WTC11 (cell line): ENCODE results near the gene GHSR. TPM values are rescaled to one million over a fixed set of nuclear protein-coding genes. Genes with fewer than 3 reads are reported as not detected.

Experiments
- ATAC-seq: fragments of 200-7000 bp; cut with Tn5 transposase; 2 replicates; pipeline ENCODE4 v1.10.0; 2021; ENCODE audit warnings: mild to moderate bottlenecking, moderate library complexity
- CTCF ChIA-PET: fragments of 300-600 bp; sonication (Branson Sonifier 250); formaldehyde crosslinking; loops from one replicate; lab custom pipeline; 2021; ENCODE audit warnings: antibody characterized with exemption; lab: Charles Lee
- POLR2A ChIA-PET: fragments of 350-600 bp; sonication (Branson Sonifier 250); formaldehyde crosslinking; loops from one replicate; lab custom pipeline; 2021; ENCODE audit warnings: antibody characterized with exemption; lab: Charles Lee
- DNase-seq: peaks from one replicate; pipeline ENCODE4 v3.0.0; 2021; ENCODE audit warnings: low spot score
- H3K27ac Mint-ChIP-seq: 2 replicates; pipeline ENCODE4 v1.8.0; 2021; ENCODE audit warnings: mixed read lengths
- H3K27me3 Mint-ChIP-seq: 2 replicates; pipeline ENCODE4 v1.8.0; 2021; ENCODE audit warnings: low read depth, mild to moderate bottlenecking, moderate library complexity, mixed read lengths
- H3K36me3 Mint-ChIP-seq: 2 replicates; pipeline ENCODE4 v1.8.0; 2021; ENCODE audit warnings: mixed read lengths
- H3K4me1 Mint-ChIP-seq: 2 replicates; pipeline ENCODE4 v1.8.0; 2022; ENCODE audit warnings: mixed read lengths
- H3K4me3 Mint-ChIP-seq: 2 replicates; pipeline ENCODE4 v1.8.0; 2021; ENCODE audit warnings: mild to moderate bottlenecking, moderate library complexity, mixed read lengths
- H3K9me3 Mint-ChIP-seq: 2 replicates; pipeline ENCODE4 v1.8.0; 2021; ENCODE audit warnings: mixed read lengths
- CBFB ChIP-seq: sonication (generic); formaldehyde crosslinking; IDR thresholded peaks from 2 replicates; pipeline ENCODE4 v1.8.1; 2022; ENCODE audit warnings: mild to moderate bottlenecking, low read depth, missing genetic modification reagents
- CREM ChIP-seq: sonication (generic); formaldehyde crosslinking; IDR thresholded peaks from 2 replicates; pipeline ENCODE4 v1.8.1; 2022; ENCODE audit warnings: mild to moderate bottlenecking, missing genetic modification reagents, moderate library complexity
- FOXP1 ChIP-seq: sonication (generic); formaldehyde crosslinking; IDR thresholded peaks from 2 replicates; pipeline ENCODE4 v1.8.0; 2022; ENCODE audit warnings: missing genetic modification reagents, mild to moderate bottlenecking, moderate library complexity, borderline replicate concordance
- KAT7 ChIP-seq: sonication (generic); formaldehyde crosslinking; IDR thresholded peaks from 2 replicates; pipeline ENCODE4 v1.8.1; 2023; ENCODE audit warnings: missing genetic modification reagents, mild to moderate bottlenecking, borderline replicate concordance
- NFE2L1 ChIP-seq: sonication (generic); formaldehyde crosslinking; IDR thresholded peaks from 2 replicates; pipeline ENCODE4 v1.8.1; 2023; ENCODE audit warnings: missing genetic modification reagents
- RORB ChIP-seq: fragments of 250-450 bp; sonication (Bioruptor Pico); IDR thresholded peaks from 2 replicates; pipeline ENCODE4 v1.9.0; 2021; ENCODE audit warnings: mild to moderate bottlenecking
- SMAD3 ChIP-seq: sonication (generic); formaldehyde crosslinking; IDR thresholded peaks from 2 replicates; pipeline ENCODE4 v1.8.0; 2022; ENCODE audit warnings: missing genetic modification reagents, mild to moderate bottlenecking, borderline replicate concordance
- ZNF263 ChIP-seq: sonication (generic); formaldehyde crosslinking; IDR thresholded peaks from 2 replicates; pipeline ENCODE4 v1.8.1; 2022; ENCODE audit warnings: low read depth, mild to moderate bottlenecking, moderate library complexity, missing genetic modification reagents
- ZNF317 ChIP-seq: sonication (generic); formaldehyde crosslinking; IDR thresholded peaks from 2 replicates; pipeline ENCODE4 v1.8.1; 2023; ENCODE audit warnings: low read depth, mild to moderate bottlenecking, moderate library complexity, missing genetic modification reagents, borderline replicate concordance
- ZNF423 ChIP-seq: fragments of 250-450 bp; sonication (Bioruptor Pico); IDR thresholded peaks from 2 replicates; pipeline ENCODE4 v2.1.2; 2022; ENCODE audit warnings: mild to moderate bottlenecking, moderate library complexity
- total RNA-seq: library from RNA; stranded (reverse); gene quantifications from 3 replicates; pipeline ENCODE4 v1.2.3, GENCODE V29; 2021
- TF ChIP-seq, protein P1 (sequence below): fragments of 250-450 bp; sonication (Bioruptor Pico); IDR thresholded peaks from 2 replicates; pipeline ENCODE4 v1.9.0; 2021; ENCODE audit warnings: mild to moderate bottlenecking, borderline replicate concordance
- TF ChIP-seq, protein P2 (sequence below): sonication (generic); formaldehyde crosslinking; IDR thresholded peaks from 2 replicates; pipeline ENCODE4 v1.8.0; 2022; ENCODE audit warnings: mild to moderate bottlenecking, missing genetic modification reagents
- TF ChIP-seq, protein P3 (sequence below): fragments of 250-450 bp; sonication (Bioruptor Pico); IDR thresholded peaks from 2 replicates; pipeline ENCODE4 v1.9.0; 2021; ENCODE audit warnings: mild to moderate bottlenecking
- TF ChIP-seq, protein P4 (sequence below): sonication (generic); formaldehyde crosslinking; IDR thresholded peaks from 2 replicates; pipeline ENCODE4 v1.8.1; 2022; ENCODE audit warnings: low read depth, mild to moderate bottlenecking, moderate library complexity, missing genetic modification reagents, borderline replicate concordance
- TF ChIP-seq, protein P5 (sequence below): sonication (generic); formaldehyde crosslinking; conservative IDR thresholded peaks from 2 replicates; pipeline ENCODE4 v1.8.1; 2023; ENCODE audit warnings: mild to moderate bottlenecking, low read depth, missing genetic modification reagents, moderate library complexity
- TF ChIP-seq, protein P6 (sequence below): sonication (generic); formaldehyde crosslinking; IDR thresholded peaks from 2 replicates; pipeline ENCODE4 v1.8.0; 2022; ENCODE audit warnings: mild to moderate bottlenecking, missing genetic modification reagents
- TF ChIP-seq, protein P7 (sequence below): sonication (generic); formaldehyde crosslinking; IDR thresholded peaks from 2 replicates; pipeline ENCODE4 v1.8.0; 2023; ENCODE audit warnings: missing genetic modification reagents
- TF ChIP-seq, protein P8 (sequence below): sonication (generic); formaldehyde crosslinking; IDR thresholded peaks from 2 replicates; pipeline ENCODE4 v1.8.1; 2022; ENCODE audit warnings: mild to moderate bottlenecking, missing genetic modification reagents, moderate library complexity, borderline replicate concordance

Gene GHSR
- total RNA-seq, 1 experiment from 2014 or later = not detected

DNA sequence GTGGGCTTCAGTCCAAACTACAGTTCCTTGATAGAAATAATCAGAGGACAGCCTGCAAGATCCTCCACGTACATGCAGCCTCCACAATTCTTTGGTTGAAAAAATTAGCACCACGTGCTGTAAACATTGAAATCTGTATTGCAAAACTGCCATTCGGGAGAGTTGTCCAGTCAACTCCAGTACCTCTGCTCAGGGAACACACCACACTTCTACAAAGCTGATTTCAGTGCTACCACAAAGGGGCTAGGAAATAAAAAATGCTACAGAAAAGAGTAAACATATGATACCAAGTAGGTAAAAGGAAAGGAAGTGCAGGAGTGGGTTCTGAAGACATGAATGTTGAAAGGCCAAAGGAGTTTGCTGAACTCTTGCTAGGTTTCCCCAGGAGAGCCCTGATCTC is 40.4 kb downstream of the GHSR start (continued):
- TF ChIP-seq, protein P1, sequence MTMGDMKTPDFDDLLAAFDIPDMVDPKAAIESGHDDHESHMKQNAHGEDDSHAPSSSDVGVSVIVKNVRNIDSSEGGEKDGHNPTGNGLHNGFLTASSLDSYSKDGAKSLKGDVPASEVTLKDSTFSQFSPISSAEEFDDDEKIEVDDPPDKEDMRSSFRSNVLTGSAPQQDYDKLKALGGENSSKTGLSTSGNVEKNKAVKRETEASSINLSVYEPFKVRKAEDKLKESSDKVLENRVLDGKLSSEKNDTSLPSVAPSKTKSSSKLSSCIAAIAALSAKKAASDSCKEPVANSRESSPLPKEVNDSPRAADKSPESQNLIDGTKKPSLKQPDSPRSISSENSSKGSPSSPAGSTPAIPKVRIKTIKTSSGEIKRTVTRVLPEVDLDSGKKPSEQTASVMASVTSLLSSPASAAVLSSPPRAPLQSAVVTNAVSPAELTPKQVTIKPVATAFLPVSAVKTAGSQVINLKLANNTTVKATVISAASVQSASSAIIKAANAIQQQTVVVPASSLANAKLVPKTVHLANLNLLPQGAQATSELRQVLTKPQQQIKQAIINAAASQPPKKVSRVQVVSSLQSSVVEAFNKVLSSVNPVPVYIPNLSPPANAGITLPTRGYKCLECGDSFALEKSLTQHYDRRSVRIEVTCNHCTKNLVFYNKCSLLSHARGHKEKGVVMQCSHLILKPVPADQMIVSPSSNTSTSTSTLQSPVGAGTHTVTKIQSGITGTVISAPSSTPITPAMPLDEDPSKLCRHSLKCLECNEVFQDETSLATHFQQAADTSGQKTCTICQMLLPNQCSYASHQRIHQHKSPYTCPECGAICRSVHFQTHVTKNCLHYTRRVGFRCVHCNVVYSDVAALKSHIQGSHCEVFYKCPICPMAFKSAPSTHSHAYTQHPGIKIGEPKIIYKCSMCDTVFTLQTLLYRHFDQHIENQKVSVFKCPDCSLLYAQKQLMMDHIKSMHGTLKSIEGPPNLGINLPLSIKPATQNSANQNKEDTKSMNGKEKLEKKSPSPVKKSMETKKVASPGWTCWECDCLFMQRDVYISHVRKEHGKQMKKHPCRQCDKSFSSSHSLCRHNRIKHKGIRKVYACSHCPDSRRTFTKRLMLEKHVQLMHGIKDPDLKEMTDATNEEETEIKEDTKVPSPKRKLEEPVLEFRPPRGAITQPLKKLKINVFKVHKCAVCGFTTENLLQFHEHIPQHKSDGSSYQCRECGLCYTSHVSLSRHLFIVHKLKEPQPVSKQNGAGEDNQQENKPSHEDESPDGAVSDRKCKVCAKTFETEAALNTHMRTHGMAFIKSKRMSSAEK = no peak
- TF ChIP-seq ZNF317 (CRISPR knock-in tag) (no peak), KAT7 (CRISPR knock-in tag) (no peak), RORB (CRISPR knock-in tag) (no peak), FOXP1 (CRISPR knock-in tag) (no peak), CBFB (no peak), ZNF423 (CRISPR knock-in tag) (no peak)
- TF ChIP-seq, protein P2, sequence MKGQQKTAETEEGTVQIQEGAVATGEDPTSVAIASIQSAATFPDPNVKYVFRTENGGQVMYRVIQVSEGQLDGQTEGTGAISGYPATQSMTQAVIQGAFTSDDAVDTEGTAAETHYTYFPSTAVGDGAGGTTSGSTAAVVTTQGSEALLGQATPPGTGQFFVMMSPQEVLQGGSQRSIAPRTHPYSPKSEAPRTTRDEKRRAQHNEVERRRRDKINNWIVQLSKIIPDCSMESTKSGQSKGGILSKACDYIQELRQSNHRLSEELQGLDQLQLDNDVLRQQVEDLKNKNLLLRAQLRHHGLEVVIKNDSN (CRISPR knock-in tag) = no peak
- TF ChIP-seq, protein P3, sequence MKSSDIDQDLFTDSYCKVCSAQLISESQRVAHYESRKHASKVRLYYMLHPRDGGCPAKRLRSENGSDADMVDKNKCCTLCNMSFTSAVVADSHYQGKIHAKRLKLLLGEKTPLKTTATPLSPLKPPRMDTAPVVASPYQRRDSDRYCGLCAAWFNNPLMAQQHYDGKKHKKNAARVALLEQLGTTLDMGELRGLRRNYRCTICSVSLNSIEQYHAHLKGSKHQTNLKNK (CRISPR knock-in tag) = no peak
- TF ChIP-seq, protein P4, sequence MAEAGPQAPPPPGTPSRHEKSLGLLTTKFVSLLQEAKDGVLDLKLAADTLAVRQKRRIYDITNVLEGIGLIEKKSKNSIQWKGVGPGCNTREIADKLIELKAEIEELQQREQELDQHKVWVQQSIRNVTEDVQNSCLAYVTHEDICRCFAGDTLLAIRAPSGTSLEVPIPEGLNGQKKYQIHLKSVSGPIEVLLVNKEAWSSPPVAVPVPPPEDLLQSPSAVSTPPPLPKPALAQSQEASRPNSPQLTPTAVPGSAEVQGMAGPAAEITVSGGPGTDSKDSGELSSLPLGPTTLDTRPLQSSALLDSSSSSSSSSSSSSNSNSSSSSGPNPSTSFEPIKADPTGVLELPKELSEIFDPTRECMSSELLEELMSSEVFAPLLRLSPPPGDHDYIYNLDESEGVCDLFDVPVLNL = no peak
- TF ChIP-seq, protein P5, sequence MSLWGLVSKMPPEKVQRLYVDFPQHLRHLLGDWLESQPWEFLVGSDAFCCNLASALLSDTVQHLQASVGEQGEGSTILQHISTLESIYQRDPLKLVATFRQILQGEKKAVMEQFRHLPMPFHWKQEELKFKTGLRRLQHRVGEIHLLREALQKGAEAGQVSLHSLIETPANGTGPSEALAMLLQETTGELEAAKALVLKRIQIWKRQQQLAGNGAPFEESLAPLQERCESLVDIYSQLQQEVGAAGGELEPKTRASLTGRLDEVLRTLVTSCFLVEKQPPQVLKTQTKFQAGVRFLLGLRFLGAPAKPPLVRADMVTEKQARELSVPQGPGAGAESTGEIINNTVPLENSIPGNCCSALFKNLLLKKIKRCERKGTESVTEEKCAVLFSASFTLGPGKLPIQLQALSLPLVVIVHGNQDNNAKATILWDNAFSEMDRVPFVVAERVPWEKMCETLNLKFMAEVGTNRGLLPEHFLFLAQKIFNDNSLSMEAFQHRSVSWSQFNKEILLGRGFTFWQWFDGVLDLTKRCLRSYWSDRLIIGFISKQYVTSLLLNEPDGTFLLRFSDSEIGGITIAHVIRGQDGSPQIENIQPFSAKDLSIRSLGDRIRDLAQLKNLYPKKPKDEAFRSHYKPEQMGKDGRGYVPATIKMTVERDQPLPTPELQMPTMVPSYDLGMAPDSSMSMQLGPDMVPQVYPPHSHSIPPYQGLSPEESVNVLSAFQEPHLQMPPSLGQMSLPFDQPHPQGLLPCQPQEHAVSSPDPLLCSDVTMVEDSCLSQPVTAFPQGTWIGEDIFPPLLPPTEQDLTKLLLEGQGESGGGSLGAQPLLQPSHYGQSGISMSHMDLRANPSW (CRISPR knock-in tag) = no peak

DNA sequence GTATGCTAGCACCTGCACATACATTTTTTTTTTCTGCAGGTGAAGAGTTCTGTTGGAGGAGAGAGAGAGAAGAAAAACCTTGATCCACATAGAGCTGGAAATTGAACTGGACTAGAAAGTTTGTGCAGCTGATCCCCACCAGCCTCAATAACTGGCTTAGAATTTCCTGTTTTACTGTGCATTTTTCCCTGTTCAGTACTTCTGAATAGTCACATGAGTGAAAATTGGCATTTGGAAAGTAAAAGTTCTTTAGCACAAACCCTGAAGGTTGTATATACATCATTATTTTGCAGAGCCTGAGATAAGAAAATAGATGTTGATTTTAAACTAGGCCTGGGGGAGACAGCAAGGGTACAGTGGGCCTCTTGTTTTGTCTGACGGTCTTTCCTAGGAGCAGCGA is 42.3 kb downstream of the GHSR start:
- CTCF ChIA-PET = no interaction called here

More for the DNA sequence above, 42.3 kb downstream of the GHSR start:
- Mint-ChIP-seq H3K27me3 (no peaks in the 10 kb centered on the region), H3K4me3 (no peak overlapping the region), H3K9me3 (peaks cover 11% of the 10 kb centered on the region), H3K27ac (no peak overlapping the region), H3K4me1 (no peaks in the 10 kb centered on the region), H3K36me3 (peaks cover 13% of the 10 kb centered on the region)
- TF ChIP-seq, protein P6, sequence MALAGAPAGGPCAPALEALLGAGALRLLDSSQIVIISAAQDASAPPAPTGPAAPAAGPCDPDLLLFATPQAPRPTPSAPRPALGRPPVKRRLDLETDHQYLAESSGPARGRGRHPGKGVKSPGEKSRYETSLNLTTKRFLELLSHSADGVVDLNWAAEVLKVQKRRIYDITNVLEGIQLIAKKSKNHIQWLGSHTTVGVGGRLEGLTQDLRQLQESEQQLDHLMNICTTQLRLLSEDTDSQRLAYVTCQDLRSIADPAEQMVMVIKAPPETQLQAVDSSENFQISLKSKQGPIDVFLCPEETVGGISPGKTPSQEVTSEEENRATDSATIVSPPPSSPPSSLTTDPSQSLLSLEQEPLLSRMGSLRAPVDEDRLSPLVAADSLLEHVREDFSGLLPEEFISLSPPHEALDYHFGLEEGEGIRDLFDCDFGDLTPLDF (CRISPR knock-in tag) = no peak
- TF ChIP-seq RORB (CRISPR knock-in tag) = no peak
- TF ChIP-seq KAT7 (CRISPR knock-in tag) = no peak
- TF ChIP-seq NFE2L1 = no peak
- TF ChIP-seq, protein P7, sequence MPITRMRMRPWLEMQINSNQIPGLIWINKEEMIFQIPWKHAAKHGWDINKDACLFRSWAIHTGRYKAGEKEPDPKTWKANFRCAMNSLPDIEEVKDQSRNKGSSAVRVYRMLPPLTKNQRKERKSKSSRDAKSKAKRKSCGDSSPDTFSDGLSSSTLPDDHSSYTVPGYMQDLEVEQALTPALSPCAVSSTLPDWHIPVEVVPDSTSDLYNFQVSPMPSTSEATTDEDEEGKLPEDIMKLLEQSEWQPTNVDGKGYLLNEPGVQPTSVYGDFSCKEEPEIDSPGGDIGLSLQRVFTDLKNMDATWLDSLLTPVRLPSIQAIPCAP (CRISPR knock-in tag) = no peak
- TF ChIP-seq, protein P5 (CRISPR knock-in tag) = no peak
- no peak for TF ChIP-seq CREM (CRISPR knock-in tag)
- TF ChIP-seq, protein P8, sequence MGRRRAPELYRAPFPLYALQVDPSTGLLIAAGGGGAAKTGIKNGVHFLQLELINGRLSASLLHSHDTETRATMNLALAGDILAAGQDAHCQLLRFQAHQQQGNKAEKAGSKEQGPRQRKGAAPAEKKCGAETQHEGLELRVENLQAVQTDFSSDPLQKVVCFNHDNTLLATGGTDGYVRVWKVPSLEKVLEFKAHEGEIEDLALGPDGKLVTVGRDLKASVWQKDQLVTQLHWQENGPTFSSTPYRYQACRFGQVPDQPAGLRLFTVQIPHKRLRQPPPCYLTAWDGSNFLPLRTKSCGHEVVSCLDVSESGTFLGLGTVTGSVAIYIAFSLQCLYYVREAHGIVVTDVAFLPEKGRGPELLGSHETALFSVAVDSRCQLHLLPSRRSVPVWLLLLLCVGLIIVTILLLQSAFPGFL = no peak
- TF ChIP-seq ZNF263 (CRISPR knock-in tag) = no peak
- TF ChIP-seq SMAD3 (CRISPR knock-in tag) = no peak
- POLR2A ChIA-PET = no interaction called here
- no peak for DNase-seq
- no peak for ATAC-seq
